ENCODE measurements around the gene DOK5. TPM values are rescaled to one million over a fixed set of nuclear protein-coding genes. Genes with fewer than 3 reads are reported as not detected.

Gene DOK5
- total and polyA plus RNA-seq, 2 of the 4 experiments (the other 2 are of a cell fraction) = 2.8 to 3.9 TPM

DNA sequence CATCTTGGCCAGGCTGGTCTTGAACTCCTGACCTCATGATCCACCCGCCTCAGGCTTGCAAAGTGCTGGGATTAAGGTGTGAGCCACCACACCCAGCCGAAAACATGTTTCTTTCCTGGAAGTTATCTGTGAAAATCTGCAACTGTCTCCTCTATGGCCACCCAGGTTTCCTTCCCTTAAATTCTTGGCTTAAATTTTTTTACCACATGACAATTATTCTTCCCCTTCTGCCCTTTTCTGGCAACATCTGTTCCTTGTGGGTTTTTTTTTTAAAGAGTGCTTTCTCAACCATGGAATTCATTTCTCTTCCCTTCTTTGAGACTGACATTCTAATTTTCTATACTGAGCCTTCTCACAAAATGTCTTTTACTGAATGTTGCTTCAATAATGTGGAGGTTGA is 59.6 kb downstream of the DOK5 start:
- no TSS peak for BruUV-seq (replicated peaks)
- H3K27ac ChIP-seq (ENCODE audit: insufficient read depth, low read length) = no peak overlapping the region

More for the DNA sequence above, 59.6 kb downstream of the DOK5 start:
- in situ Hi-C loops (cut with MboI; ENCODE audit: low sequenced_read_pairs) = no loop called here
- H3K14ac ChIP-seq (replicated peaks; ENCODE audit: low read depth, low read length) = no peak overlapping the region
- no peak overlapping the region for H2BK5ac ChIP-seq (ENCODE audit: low read depth, low read length, poor library complexity, severe bottlenecking)
- TF ChIP-seq MAFK (IDR thresholded peaks at IDR 0.05; ENCODE audit: low read depth, low read length) (no peak), CTCF (conservative IDR thresholded peaks at IDR 0.05; ENCODE audit: low read depth, low read length) (no peak), RCOR1 (IDR thresholded peaks at IDR 0.05; ENCODE audit: insufficient replicate concordance, low read length) (no peak), ELK1 (IDR thresholded peaks at IDR 0.05; ENCODE audit: borderline replicate concordance, low read depth, low read length) (no peak), NFE2L2 (IDR thresholded peaks at IDR 0.05; ENCODE audit: low read depth, low read length) (no peak), CHD1 (IDR thresholded peaks at IDR 0.05; ENCODE audit: low read depth, low read length) (no peak), BHLHE40 (IDR thresholded peaks at IDR 0.05; ENCODE audit: low read depth, low read length) (no peak), MAZ (IDR thresholded peaks at IDR 0.05; ENCODE audit: borderline replicate concordance, low read depth, low read length) (no peak), POLR2A (IDR thresholded peaks at IDR 0.05; ENCODE audit: low read depth, low read length) (no peak), RAD21 (IDR thresholded peaks at IDR 0.05; ENCODE audit: low read length) (no peak), MXI1 (IDR thresholded peaks at IDR 0.05; ENCODE audit: borderline replicate concordance, low read depth, low read length) (no peak), SMC3 (IDR thresholded peaks at IDR 0.05; ENCODE audit: low read depth, low read length) (no peak), FOS (IDR thresholded peaks at IDR 0.05; ENCODE audit: low read depth, low read length) (no peak), RFX5 (IDR thresholded peaks at IDR 0.05; ENCODE audit: low read depth, low read length) (no peak), CEBPB (IDR thresholded peaks at IDR 0.05; ENCODE audit: low read depth, low read length) (no peak)
- TF ChIP-seq, protein P1, sequence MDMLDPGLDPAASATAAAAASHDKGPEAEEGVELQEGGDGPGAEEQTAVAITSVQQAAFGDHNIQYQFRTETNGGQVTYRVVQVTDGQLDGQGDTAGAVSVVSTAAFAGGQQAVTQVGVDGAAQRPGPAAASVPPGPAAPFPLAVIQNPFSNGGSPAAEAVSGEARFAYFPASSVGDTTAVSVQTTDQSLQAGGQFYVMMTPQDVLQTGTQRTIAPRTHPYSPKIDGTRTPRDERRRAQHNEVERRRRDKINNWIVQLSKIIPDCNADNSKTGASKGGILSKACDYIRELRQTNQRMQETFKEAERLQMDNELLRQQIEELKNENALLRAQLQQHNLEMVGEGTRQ (IDR thresholded peaks at IDR 0.05; ENCODE audit: low read depth, low read length) = no peak
- dilution Hi-C loops (cut with HindIII; ENCODE audit: low sequenced_read_pairs, unreplicated experiment) = no loop called here
- H4K91ac ChIP-seq (ENCODE audit: insufficient read depth, low read depth, low read length) = no peak overlapping the region
- ATAC-seq (ENCODE audit: low read depth) (no peak), DNase-seq (no peak)
- H4K8ac ChIP-seq (ENCODE audit: low read depth in 2 of 2, low read length in 2 of 2) = no peak overlapping the region
- no peak overlapping the region for H3K56ac ChIP-seq (ENCODE audit: extremely low read depth, insufficient read depth, low read length)
- no peak overlapping the region for H2BK20ac ChIP-seq (ENCODE audit: low read depth, low read length)
- no peak overlapping the region; the same call in 1 of the 2 replicates for H3K18ac ChIP-seq (ENCODE audit: low read depth, low read length)
- ChIA-PET CTCF (no interaction called here), POLR2A (ENCODE audit: unreplicated experiment) (no interaction called here)
- H3K9me1 ChIP-seq (ENCODE audit: insufficient read depth, low read length) = no peaks in the 10 kb centered on the region
- no peak overlapping the region for H3K4ac ChIP-seq (ENCODE audit: low read depth, low read length)
- no peak overlapping the region for H2BK120ac ChIP-seq (ENCODE audit: low read depth, low read length)
- intact Hi-C loops (cut with micrococcal nuclease) = no loop called here
- no peaks in the 10 kb centered on the region for H3K79me1 ChIP-seq (ENCODE audit: low read depth in 1 of 2, low read length in 2 of 2)
- H3K36me3 ChIP-seq (ENCODE audit: control insufficient read depth, insufficient read depth, low read length) = no peaks in the 10 kb centered on the region
- no peak overlapping the region for H3K9ac ChIP-seq (ENCODE audit: low read depth, low read length)
- no peak overlapping the region for H2BK15ac ChIP-seq (ENCODE audit: low read depth, low read length)
- H3K4me3 ChIP-seq (ENCODE audit: insufficient read depth, low read depth, low read length) = no peak overlapping the region
- H4K20me1 ChIP-seq (ENCODE audit: insufficient read depth, low read length) = no peaks in the 10 kb centered on the region
- H3K23ac ChIP-seq (ENCODE audit: low read depth, low read length) = no peak overlapping the region
- H2AFZ ChIP-seq (replicated peaks; ENCODE audit: low read length, poor library complexity) = no peak overlapping the region
- H3K4me2 ChIP-seq (ENCODE audit: low read depth, low read length) = no peak overlapping the region
- no peak overlapping the region for H4K5ac ChIP-seq (ENCODE audit: low read depth, low read length)
- H3K9me3 ChIP-seq (ENCODE audit: control insufficient read depth, insufficient read depth, low read length) = 0 out of 2 replicates have a peak, but pooled peaks cover 2% of the 10 kb centered on the region
- no peaks in the 10 kb centered on the region; the same call in 1 of the 2 replicates for H3K4me1 ChIP-seq (ENCODE audit: control insufficient read depth, insufficient read depth, low read length)
- H3K27me3 ChIP-seq (ENCODE audit: control insufficient read depth, insufficient read depth, low read length) = no peaks in the 10 kb centered on the region
- H2AK9ac ChIP-seq (replicated peaks; ENCODE audit: low read depth, low read length, poor library complexity) = no peak overlapping the region
- no peak overlapping the region for H2AK5ac ChIP-seq (ENCODE audit: low read depth, low read length)
- WGBS, 2 experiments (ENCODE audit: extremely low coverage in 2 of 2, insufficient read length in 1 of 2) = no CpG with 5 or more reads among the region's 2 CpGs
